Thymus (tissue), 11 donors: ENCODE measurements around the gene DCLK1. TPM values are rescaled to one million over a fixed set of nuclear protein-coding genes. Genes with fewer than 3 reads are reported as not detected.

Experiments used
- DNase-seq, 9 donors: peaks; one replicate each; pipeline ENCODE4 v3.0.0-alpha.2; 2013; ENCODE audit warnings: low spot score in 9 of 9, low read depth in 6 of 9, missing footprints in 1 of 9
- H3K27ac ChIP-seq, 2 donors: one replicate each; pipeline ENCODE4 v1.5.1; 2013; ENCODE audit warnings: control low read depth in 1 of 2, low read depth in 1 of 2, low read length in 1 of 2, mild to moderate bottlenecking in 1 of 2, moderate library complexity in 1 of 2
- H3K27me3 ChIP-seq, 2 donors: one replicate each; pipeline ENCODE4 v1.5.1; 2013; ENCODE audit warnings: low read length in 1 of 2; ENCODE audit not compliant: control insufficient read depth in 2 of 2, insufficient read depth in 1 of 2
- H3K36me3 ChIP-seq, 2 donors: one replicate each; pipeline ENCODE4 v1.5.1; 2013; ENCODE audit warnings: low read length in 1 of 2, mild to moderate bottlenecking in 1 of 2, moderate library complexity in 1 of 2; ENCODE audit not compliant: control insufficient read depth in 2 of 2, insufficient read depth in 2 of 2
- H3K4me1 ChIP-seq, 2 donors: one replicate each; pipeline ENCODE4 v1.5.1; 2013; ENCODE audit warnings: low read length in 2 of 2; ENCODE audit not compliant: control insufficient read depth in 2 of 2, insufficient read depth in 2 of 2
- H3K4me3 ChIP-seq, 2 donors: one replicate each; pipeline ENCODE4 v1.5.1; 2013; ENCODE audit warnings: low read length in 2 of 2, control low read depth in 1 of 2, mild to moderate bottlenecking in 1 of 2
- H3K9me3 ChIP-seq, 2 donors: one replicate each; pipeline ENCODE4 v1.5.1; 2013; ENCODE audit warnings: low read length in 1 of 2, mild to moderate bottlenecking in 1 of 2; ENCODE audit not compliant: control insufficient read depth in 2 of 2, insufficient read depth in 1 of 2
- WGBS: extraction: QIAGEN DNeasy Blood & Tissue Kit; methylation state at CpG from one replicate; pipeline ENCODE4 v1.1.7; 2013; 5-methylcytosine and 5-hydroxymethylcytosine counted together
- polyA plus RNA-seq: library from polyadenylated mRNA; stranded (reverse); fragments of 200-250 nt; gene quantifications from one replicate; pipeline ENCODE4 v1.2.3, GENCODE V29; 2013
- total RNA-seq: library from RNA; stranded (reverse); fragments of 120-200 nt; gene quantifications from one replicate; pipeline ENCODE4 v1.2.4, GENCODE V29; 2013
- donor health status: healthy.

Gene DCLK1
- total and polyA plus RNA-seq, 2 donors, result 2.5 to 2.9 TPM

DNA sequence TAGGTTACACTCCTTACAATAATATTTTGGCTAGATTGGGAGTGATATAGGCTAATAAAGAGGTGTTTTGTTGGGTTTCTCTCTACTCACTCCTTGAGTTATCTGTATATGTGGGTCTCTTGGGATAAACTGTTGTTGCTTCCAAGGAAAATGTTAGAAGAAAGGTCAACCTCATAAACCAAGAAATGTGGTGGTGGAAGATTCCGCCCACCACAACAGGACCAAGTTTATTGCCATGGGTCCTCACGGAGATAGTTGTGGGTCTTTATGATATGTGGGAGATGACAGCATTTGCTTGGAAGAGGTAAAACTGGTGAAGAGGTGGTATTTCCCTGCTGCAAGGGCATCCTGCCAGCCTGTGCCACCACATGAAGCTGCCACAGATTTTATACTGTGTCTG, 259.6 kb downstream of the DCLK1 start:
- Histone ChIP-seq H3K4me3 (no peak overlapping the region), H3K4me1 (no peaks in the 10 kb centered on the region), H3K9me3 (no peaks in the 10 kb centered on the region), H3K27me3 (no peaks in the 10 kb centered on the region), H3K36me3 (no peaks in the 10 kb centered on the region), H3K27ac (no peak overlapping the region)
- 96% methylated on average over 2 of the region's 2 CpGs for WGBS
- no peak for DNase-seq

DNA sequence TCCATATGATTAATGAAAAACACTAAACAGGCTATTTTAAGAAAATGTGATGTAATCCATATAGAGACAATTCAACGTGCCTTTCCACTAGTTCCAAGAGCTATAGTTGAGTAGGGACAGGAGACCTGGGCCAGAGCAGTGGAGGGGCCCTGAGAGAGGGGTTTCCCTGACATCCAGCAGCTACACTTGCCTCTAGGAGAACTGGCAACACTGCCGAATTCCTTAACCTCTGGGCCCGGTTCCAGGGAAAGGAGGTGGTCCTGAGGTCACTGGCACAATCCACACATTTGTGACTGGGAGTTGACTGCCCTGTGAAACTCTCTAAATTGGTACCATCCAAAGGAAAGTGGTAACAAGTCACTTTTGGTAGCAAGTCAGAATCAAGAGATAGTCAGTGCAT, 264.4 kb downstream of the DCLK1 start:
- no peak for DNase-seq
- Histone ChIP-seq H3K27me3 (no peaks in the 10 kb centered on the region), H3K9me3 (no peaks in the 10 kb centered on the region), H3K4me3 (no peak overlapping the region), H3K4me1 (no peaks in the 10 kb centered on the region), H3K36me3 (no peaks in the 10 kb centered on the region), H3K27ac (no peak overlapping the region)
- WGBS, result 81% methylated on average over 3 of the region's 3 CpGs

GRCh38 chr13:35865341-35866240, 265.6 kb downstream of the DCLK1 start:
- Histone ChIP-seq H3K4me1 (no peaks in the 10 kb centered on the region), H3K36me3 (no peaks in the 10 kb centered on the region), H3K4me3 (no peak overlapping the region), H3K27me3 (no peaks in the 10 kb centered on the region), H3K27ac (no peak overlapping the region), H3K9me3 (no peaks in the 10 kb centered on the region)
- 90% methylated on average over 4 of the region's 4 CpGs for WGBS
- DNase-seq, result no peak

DNA sequence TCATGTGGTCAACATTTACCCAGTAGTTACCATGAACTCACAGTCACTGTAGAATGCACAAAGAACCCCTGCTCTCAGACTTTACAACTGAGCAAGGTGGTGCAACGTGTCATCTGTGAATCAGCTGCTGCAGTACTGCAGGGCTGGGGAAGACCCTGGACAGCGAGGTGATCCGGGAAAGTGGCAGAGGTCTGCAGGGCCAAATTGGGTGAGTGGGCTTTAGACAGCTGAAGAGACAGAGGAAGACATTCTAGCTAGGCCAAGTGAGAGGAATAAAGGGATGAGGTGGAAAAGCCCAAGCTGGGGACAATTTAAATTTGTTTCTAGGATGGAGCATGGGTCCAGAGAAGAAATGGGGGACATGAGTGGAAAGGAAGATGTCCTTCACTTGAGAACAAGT, 270.5 kb downstream of the DCLK1 start:
- DNase-seq, result no peak
- Histone ChIP-seq H3K27ac (no peak overlapping the region), H3K36me3 (no peaks in the 10 kb centered on the region), H3K4me1 (no peaks in the 10 kb centered on the region), H3K27me3 (peaks cover 0 to 3% of the 10 kb centered on the region in 2 donors), H3K4me3 (no peak overlapping the region), H3K9me3 (no peaks in the 10 kb centered on the region)
- 81% methylated on average over 3 of the region's 3 CpGs for WGBS

GRCh38 chr13:35859981-35860380, 271.2 kb downstream of the DCLK1 start:
- WGBS, result 85% methylated on average over 4 of the region's 4 CpGs
- Histone ChIP-seq H3K4me1 (no peaks in the 10 kb centered on the region), H3K27me3 (peaks cover 0 to 6% of the 10 kb centered on the region in 2 donors), H3K36me3 (no peaks in the 10 kb centered on the region), H3K27ac (no peak overlapping the region), H3K9me3 (no peaks in the 10 kb centered on the region), H3K4me3 (no peak overlapping the region)
- DNase-seq, result no peak

DNA sequence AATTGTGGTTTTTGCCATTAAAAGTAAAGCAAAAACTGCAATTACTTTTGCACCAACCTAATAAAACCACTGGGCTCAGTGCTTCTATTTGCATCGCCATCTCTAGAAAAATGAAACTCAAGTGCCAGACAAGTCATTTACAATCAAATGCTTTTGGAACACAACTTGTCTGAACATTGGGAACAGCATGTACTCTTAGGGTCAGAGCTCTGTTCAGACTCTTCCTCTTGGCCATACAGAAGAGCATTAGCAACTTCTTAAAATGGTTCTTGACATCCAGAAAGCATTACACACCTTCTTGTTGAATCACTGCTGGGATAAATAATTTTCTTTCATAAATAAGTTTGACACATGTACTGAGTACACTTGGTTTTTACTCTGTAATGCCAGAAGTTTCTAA, 272.5 kb downstream of the DCLK1 start:
- WGBS, result 93% methylated on average over 1 of the region's 1 CpG
- DNase-seq, result no peak
- Histone ChIP-seq H3K4me1 (no peaks in the 10 kb centered on the region), H3K4me3 (no peak overlapping the region), H3K27ac (no peak overlapping the region), H3K36me3 (no peaks in the 10 kb centered on the region), H3K9me3 (no peaks in the 10 kb centered on the region), H3K27me3 (peaks cover 0 to 6% of the 10 kb centered on the region in 2 donors)

DNA sequence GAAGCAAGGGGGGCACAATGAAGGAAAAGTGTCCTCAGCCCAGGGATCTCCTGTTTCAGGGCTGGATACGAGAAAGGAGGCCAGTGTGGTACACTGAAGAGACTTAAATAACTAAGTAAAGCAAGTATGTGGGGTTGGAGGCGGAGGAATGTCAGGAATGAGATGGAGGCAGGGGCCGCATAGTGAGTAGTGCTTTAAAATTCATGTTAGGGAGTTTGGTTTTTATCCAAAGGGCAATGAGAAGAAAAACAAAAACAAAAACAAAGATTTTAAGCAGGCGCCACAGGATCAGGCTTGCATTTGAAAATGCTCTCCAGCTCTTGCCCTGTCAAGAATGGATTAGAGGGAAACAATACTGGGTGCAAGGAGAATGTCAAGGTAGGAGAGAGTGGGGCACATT, 273.4 kb downstream of the DCLK1 start:
- no peak for DNase-seq
- H3K9me3 ChIP-seq, result no peaks in the 10 kb centered on the region

DNA sequence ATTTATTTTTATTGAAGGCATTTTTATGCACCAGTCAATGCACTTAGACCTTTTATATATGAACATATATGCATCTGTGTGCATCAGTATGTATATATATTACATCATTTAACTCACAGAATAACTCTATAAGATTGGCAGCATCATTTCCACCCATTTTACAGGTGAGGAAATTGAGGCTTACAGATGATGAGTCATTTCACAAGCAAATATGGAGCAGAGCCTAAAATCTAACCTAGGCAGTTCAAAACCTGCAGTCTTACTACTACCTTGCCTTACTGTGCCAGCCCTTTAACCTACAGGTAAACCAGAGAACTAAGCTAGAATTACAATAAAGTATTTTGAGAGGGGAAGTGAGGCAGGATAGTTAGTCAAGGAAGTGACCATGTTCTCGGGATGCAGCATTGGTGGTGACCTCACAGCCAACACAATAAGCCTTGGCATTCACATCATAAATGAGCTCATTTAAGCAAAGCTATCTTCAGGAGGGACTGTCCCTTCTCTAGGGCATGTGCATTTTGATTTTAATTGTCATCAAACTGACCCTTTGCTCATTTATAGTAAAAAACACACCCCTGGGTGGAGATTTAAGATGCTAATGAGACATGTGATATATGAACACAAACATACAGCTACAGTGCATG, 274.3 kb downstream of the DCLK1 start:
- 63% methylated on average over 1 of the region's 1 CpG for WGBS
- Histone ChIP-seq H3K36me3 (no peaks in the 10 kb centered on the region), H3K27ac (no peak overlapping the region), H3K27me3 (peaks cover 0 to 6% of the 10 kb centered on the region in 2 donors), H3K9me3 (no peaks in the 10 kb centered on the region), H3K4me3 (no peak overlapping the region), H3K4me1 (no peaks in the 10 kb centered on the region)
- DNase-seq, result no peak

More for the DNA sequence above, 273.4 kb downstream of the DCLK1 start:
- H3K27ac ChIP-seq, result no peak overlapping the region
- no peak overlapping the region for H3K4me3 ChIP-seq
- H3K4me1 ChIP-seq, result no peaks in the 10 kb centered on the region
- H3K36me3 ChIP-seq, result no peaks in the 10 kb centered on the region
- 65% methylated on average over 4 of the region's 4 CpGs for WGBS
- H3K27me3 ChIP-seq, result peaks cover 0 to 6% of the 10 kb centered on the region in 2 donors

DNA sequence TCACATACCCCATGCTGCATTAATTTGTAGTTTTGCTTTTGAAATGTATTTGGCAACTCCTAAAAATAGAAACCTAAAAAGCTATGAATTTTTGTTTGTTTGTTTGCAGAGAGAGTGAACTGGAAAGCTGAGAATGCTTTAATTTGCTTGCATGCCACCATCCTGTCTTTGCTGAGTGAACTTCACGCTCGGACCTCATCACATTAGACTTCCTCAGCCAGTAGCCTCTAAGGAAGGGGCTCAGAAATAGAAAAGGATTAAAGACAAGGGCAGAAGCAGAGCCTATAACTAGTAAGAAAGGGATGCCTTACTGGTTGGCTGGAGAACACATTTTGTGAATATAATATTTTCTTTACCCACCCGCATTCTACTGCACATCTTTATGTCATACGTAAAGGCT, 275.1 kb downstream of the DCLK1 start:
- Histone ChIP-seq H3K4me1 (no peaks in the 10 kb centered on the region), H3K4me3 (no peak overlapping the region), H3K36me3 (no peaks in the 10 kb centered on the region), H3K27me3 (peaks cover 0 to 6% of the 10 kb centered on the region in 2 donors), H3K9me3 (no peaks in the 10 kb centered on the region), H3K27ac (no peak overlapping the region)
- DNase-seq, result no peak
- WGBS, result 61% methylated on average over 4 of the region's 4 CpGs
